ENCODE results near the gene DKK3. TPM values are rescaled to one million over a fixed set of nuclear protein-coding genes. Genes with fewer than 3 reads are reported as not detected.

The DKK3 gene
- polyA plus RNA-seq, 4 donors, result 4.2 to 29.1 (median 6.9) TPM

- Histone ChIP-seq H3K4me1 (ENCODE audit: control insufficient read depth in 3 of 3, insufficient read depth in 2 of 3, low read depth in 1 of 3, low read length in 2 of 3) (peaks cover 0 to 5% (median 0%) of the 10 kb centered on the region in 3 donors), H3K4me3 (ENCODE audit: low read depth in 1 of 3, low read length in 3 of 3) (no peak overlapping the region), H3K36me3 (ENCODE audit: control insufficient read depth in 3 of 3, insufficient read depth in 2 of 3, low read depth in 1 of 3, low read length in 3 of 3) (no peaks in the 10 kb centered on the region), H3K27ac (ENCODE audit: low read depth in 1 of 3, low read length in 2 of 3) (no peak overlapping the region), H3K9me3 (ENCODE audit: control insufficient read depth in 2 of 2, insufficient read depth in 1 of 2, low read depth in 1 of 2, low read length in 1 of 2) (peaks cover 0 to 8% of the 10 kb centered on the region in 2 donors), H3K27me3 (ENCODE audit: control insufficient read depth in 3 of 3, insufficient read depth in 3 of 3, low read length in 3 of 3) (no peaks in the 10 kb centered on the region)
- no peak for FAIRE-seq
- 60 to 84% (median 76%) methylated on average over 5 of the region's 5 CpGs for WGBS, 3 donors
- DNase-seq, result no peak
Measured at GRCh38 chr11:11984563-11984962, 23.9 kb downstream of the DKK3 start.

GRCh38 chr11:11983427-11983826 lies 25.0 kb downstream of the DKK3 start:
- H3K9me3 ChIP-seq (ENCODE audit: control insufficient read depth in 2 of 2, insufficient read depth in 1 of 2, low read depth in 1 of 2, low read length in 1 of 2), result peaks cover 0 to 8% of the 10 kb centered on the region in 2 donors
- peaks cover 0 to 8% (median 0%) of the 10 kb centered on the region in 3 donors for H3K4me1 ChIP-seq (ENCODE audit: control insufficient read depth in 3 of 3, insufficient read depth in 2 of 3, low read depth in 1 of 3, low read length in 2 of 3)
- no peaks in the 10 kb centered on the region for H3K36me3 ChIP-seq (ENCODE audit: control insufficient read depth in 3 of 3, insufficient read depth in 2 of 3, low read depth in 1 of 3, low read length in 3 of 3)
- H3K27me3 ChIP-seq (ENCODE audit: control insufficient read depth in 3 of 3, insufficient read depth in 3 of 3, low read length in 3 of 3), result no peaks in the 10 kb centered on the region
- no peak for DNase-seq
- no peak for FAIRE-seq
- H3K4me3 ChIP-seq (ENCODE audit: low read depth in 1 of 3, low read length in 3 of 3), result no peak overlapping the region
- H3K27ac ChIP-seq (ENCODE audit: low read depth in 1 of 3, low read length in 2 of 3), result no peak overlapping the region
- WGBS, 3 donors, result 72 to 83% (median 82%) methylated on average over 5 of the region's 5 CpGs

GRCh38 chr11:11982975-11983374 lies 25.5 kb downstream of the DKK3 start:
- no peak for FAIRE-seq

GRCh38 chr11:11982461-11982860 lies 26.0 kb downstream of the DKK3 start:
- Histone ChIP-seq H3K4me3 (ENCODE audit: low read depth in 1 of 3, low read length in 3 of 3) (no peak overlapping the region), H3K27me3 (ENCODE audit: control insufficient read depth in 3 of 3, insufficient read depth in 3 of 3, low read length in 3 of 3) (no peaks in the 10 kb centered on the region), H3K27ac (ENCODE audit: low read depth in 1 of 3, low read length in 2 of 3) (no peak overlapping the region), H3K36me3 (ENCODE audit: control insufficient read depth in 3 of 3, insufficient read depth in 2 of 3, low read depth in 1 of 3, low read length in 3 of 3) (no peaks in the 10 kb centered on the region), H3K4me1 (ENCODE audit: control insufficient read depth in 3 of 3, insufficient read depth in 2 of 3, low read depth in 1 of 3, low read length in 2 of 3) (peaks cover 0 to 8% (median 0%) of the 10 kb centered on the region in 3 donors), H3K9me3 (ENCODE audit: control insufficient read depth in 2 of 2, insufficient read depth in 1 of 2, low read depth in 1 of 2, low read length in 1 of 2) (peaks cover 0 to 8% of the 10 kb centered on the region in 2 donors)
- 93 to 97% (median 95%) methylated on average over 10 of the region's 10 CpGs for WGBS, 3 donors
- FAIRE-seq (no peak), DNase-seq (no peak)

More at GRCh38 chr11:11982975-11983374, 25.5 kb downstream of the DKK3 start:
- Histone ChIP-seq H3K9me3 (ENCODE audit: control insufficient read depth in 2 of 2, insufficient read depth in 1 of 2, low read depth in 1 of 2, low read length in 1 of 2) (peaks cover 0 to 8% of the 10 kb centered on the region in 2 donors), H3K4me3 (ENCODE audit: low read depth in 1 of 3, low read length in 3 of 3) (no peak overlapping the region), H3K27me3 (ENCODE audit: control insufficient read depth in 3 of 3, insufficient read depth in 3 of 3, low read length in 3 of 3) (no peaks in the 10 kb centered on the region), H3K36me3 (ENCODE audit: control insufficient read depth in 3 of 3, insufficient read depth in 2 of 3, low read depth in 1 of 3, low read length in 3 of 3) (no peaks in the 10 kb centered on the region), H3K4me1 (ENCODE audit: control insufficient read depth in 3 of 3, insufficient read depth in 2 of 3, low read depth in 1 of 3, low read length in 2 of 3) (peaks cover 0 to 8% (median 0%) of the 10 kb centered on the region in 3 donors), H3K27ac (ENCODE audit: low read depth in 1 of 3, low read length in 2 of 3) (no peak overlapping the region)
- 88 to 93% (median 91%) methylated on average over 2 of the region's 2 CpGs for WGBS, 3 donors
- DNase-seq, result no peak

GRCh38 chr11:11981840-11982239 lies 26.6 kb downstream of the DKK3 start:
- DNase-seq (no peak), FAIRE-seq (no peak)
- H3K27me3 ChIP-seq (ENCODE audit: control insufficient read depth in 3 of 3, insufficient read depth in 3 of 3, low read length in 3 of 3), result no peaks in the 10 kb centered on the region

GRCh38 chr11:11981364-11981763 lies 27.1 kb downstream of the DKK3 start:
- no peak overlapping the region for H3K27ac ChIP-seq (ENCODE audit: low read depth in 1 of 3, low read length in 2 of 3)
- no peak overlapping the region for H3K4me3 ChIP-seq (ENCODE audit: low read depth in 1 of 3, low read length in 3 of 3)
- H3K27me3 ChIP-seq (ENCODE audit: control insufficient read depth in 3 of 3, insufficient read depth in 3 of 3, low read length in 3 of 3), result no peaks in the 10 kb centered on the region
- FAIRE-seq (no peak), DNase-seq (no peak)
- 89 to 94% (median 91%) methylated on average over 5 of the region's 5 CpGs for WGBS, 3 donors
- H3K9me3 ChIP-seq (ENCODE audit: control insufficient read depth in 2 of 2, insufficient read depth in 1 of 2, low read depth in 1 of 2, low read length in 1 of 2), result peaks cover 0 to 8% of the 10 kb centered on the region in 2 donors
- no peaks in the 10 kb centered on the region for H3K36me3 ChIP-seq (ENCODE audit: control insufficient read depth in 3 of 3, insufficient read depth in 2 of 3, low read depth in 1 of 3, low read length in 3 of 3)
- peaks cover 0 to 16% (median 0%) of the 10 kb centered on the region in 3 donors for H3K4me1 ChIP-seq (ENCODE audit: control insufficient read depth in 3 of 3, insufficient read depth in 2 of 3, low read depth in 1 of 3, low read length in 2 of 3)

More at GRCh38 chr11:11981840-11982239, 26.6 kb downstream of the DKK3 start:
- H3K9me3 ChIP-seq (ENCODE audit: control insufficient read depth in 2 of 2, insufficient read depth in 1 of 2, low read depth in 1 of 2, low read length in 1 of 2), result peaks cover 0 to 8% of the 10 kb centered on the region in 2 donors
- no peak overlapping the region for H3K4me3 ChIP-seq (ENCODE audit: low read depth in 1 of 3, low read length in 3 of 3)
- H3K36me3 ChIP-seq (ENCODE audit: control insufficient read depth in 3 of 3, insufficient read depth in 2 of 3, low read depth in 1 of 3, low read length in 3 of 3), result no peaks in the 10 kb centered on the region
- no peak overlapping the region for H3K27ac ChIP-seq (ENCODE audit: low read depth in 1 of 3, low read length in 2 of 3)
- peaks cover 0 to 11% (median 0%) of the 10 kb centered on the region in 3 donors for H3K4me1 ChIP-seq (ENCODE audit: control insufficient read depth in 3 of 3, insufficient read depth in 2 of 3, low read depth in 1 of 3, low read length in 2 of 3)
- WGBS, 3 donors, result 84 to 91% (median 87%) methylated on average over 6 of the region's 6 CpGs

- no peak for DNase-seq
- no peak overlapping the region for H3K27ac ChIP-seq (ENCODE audit: low read depth in 1 of 3, low read length in 2 of 3)
- WGBS, 3 donors, result 81 to 94% (median 84%) methylated on average over 3 of the region's 3 CpGs
- H3K27me3 ChIP-seq (ENCODE audit: control insufficient read depth in 3 of 3, insufficient read depth in 3 of 3, low read length in 3 of 3), result no peaks in the 10 kb centered on the region
- H3K9me3 ChIP-seq (ENCODE audit: control insufficient read depth in 2 of 2, insufficient read depth in 1 of 2, low read depth in 1 of 2, low read length in 1 of 2), result peaks cover 0 to 8% of the 10 kb centered on the region in 2 donors
- peaks cover 0 to 21% (median 0%) of the 10 kb centered on the region in 3 donors for H3K4me1 ChIP-seq (ENCODE audit: control insufficient read depth in 3 of 3, insufficient read depth in 2 of 3, low read depth in 1 of 3, low read length in 2 of 3)
- no peaks in the 10 kb centered on the region for H3K36me3 ChIP-seq (ENCODE audit: control insufficient read depth in 3 of 3, insufficient read depth in 2 of 3, low read depth in 1 of 3, low read length in 3 of 3)
- no peak overlapping the region for H3K4me3 ChIP-seq (ENCODE audit: low read depth in 1 of 3, low read length in 3 of 3)
- no peak for FAIRE-seq
Measured at GRCh38 chr11:11980841-11981308, 27.6 kb downstream of the DKK3 start.

- Histone ChIP-seq H3K4me1 (ENCODE audit: control insufficient read depth in 3 of 3, insufficient read depth in 2 of 3, low read depth in 1 of 3, low read length in 2 of 3) (peaks cover 0 to 22% (median 0%) of the 10 kb centered on the region in 3 donors), H3K4me3 (ENCODE audit: low read depth in 1 of 3, low read length in 3 of 3) (no peak overlapping the region), H3K9me3 (ENCODE audit: control insufficient read depth in 2 of 2, insufficient read depth in 1 of 2, low read depth in 1 of 2, low read length in 1 of 2) (peaks cover 0 to 8% of the 10 kb centered on the region in 2 donors), H3K36me3 (ENCODE audit: control insufficient read depth in 3 of 3, insufficient read depth in 2 of 3, low read depth in 1 of 3, low read length in 3 of 3) (no peaks in the 10 kb centered on the region), H3K27ac (ENCODE audit: low read depth in 1 of 3, low read length in 2 of 3) (peak overlapping the region in 1 of 3 donors; percentile 55), H3K27me3 (ENCODE audit: control insufficient read depth in 3 of 3, insufficient read depth in 3 of 3, low read length in 3 of 3) (no peaks in the 10 kb centered on the region)
- 81 to 93% (median 87%) methylated on average over 2 of the region's 2 CpGs for WGBS, 3 donors
- FAIRE-seq (no peak), DNase-seq (peak; percentile 17 to 28)
Measured at GRCh38 chr11:11980200-11980599, 28.2 kb downstream of the DKK3 start.

Measured in small intestine (tissue), 7 donors.